GM19455 (cell line): ENCODE data around the gene PDE9A.

Experiments used
- ATAC-seq: cut with Tn5 transposase; IDR thresholded peaks from one replicate; pipeline ENCODE4 v1.9.1; 2021; ENCODE audit not compliant: unreplicated experiment

Gene PDE9A

GRCh38 chr21:42670058-42670880, 16.8 kb downstream of the PDE9A start:
- ATAC-seq, result no peak

GRCh38 chr21:42670884-42671283, 17.5 kb downstream of the PDE9A start:
- ATAC-seq, result no peak

- ATAC-seq, result no peak
Measured at GRCh38 chr21:42671778-42672593, 18.6 kb downstream of the PDE9A start.

GRCh38 chr21:42672699-42673458, 19.5 kb downstream of the PDE9A start:
- no peak for ATAC-seq

- ATAC-seq, result no peak
Measured at GRCh38 chr21:42673633-42674328, 20.4 kb downstream of the PDE9A start.

GRCh38 chr21:42674351-42674940, 21.0 kb downstream of the PDE9A start:
- ATAC-seq, result no peak

- ATAC-seq, result no peak
Measured at GRCh38 chr21:42675403-42675802, 22.0 kb downstream of the PDE9A start.

- no peak for ATAC-seq
Measured at GRCh38 chr21:42676808-42677207, 23.4 kb downstream of the PDE9A start.

- no peak for ATAC-seq
Measured at GRCh38 chr21:42677339-42678321, 24.2 kb downstream of the PDE9A start.

- ATAC-seq, result no peak
Measured at GRCh38 chr21:42678618-42679295, 25.3 kb downstream of the PDE9A start.

GRCh38 chr21:42679319-42680057, 26.1 kb downstream of the PDE9A start:
- no peak for ATAC-seq

GRCh38 chr21:42680058-42680330, 26.6 kb downstream of the PDE9A start:
- no peak for ATAC-seq

- no peak for ATAC-seq
Measured at GRCh38 chr21:42680429-42680828, 27.0 kb downstream of the PDE9A start.

- no peak for ATAC-seq
Measured at GRCh38 chr21:42681296-42682206, 28.1 kb downstream of the PDE9A start.

GRCh38 chr21:42682661-42683210, 29.3 kb downstream of the PDE9A start:
- ATAC-seq, result no peak

GRCh38 chr21:42683371-42684108, 30.1 kb downstream of the PDE9A start:
- no peak for ATAC-seq
